Fibroblast of lung (primary cell): ENCODE data around the gene SPTB.

ENCODE experiments used
- CTCF ChIP-seq, 2 donors: IDR thresholded peaks in 1 of 2; conservative IDR thresholded peaks in 1 of 2; 1 replicate in 1 of 2; 2 replicates in 1 of 2; pipeline ENCODE4 v1.5.1; 2011 to 2012; ENCODE audit warnings: low read length in 2 of 2, control low read depth in 1 of 2, inconsistent platforms in 1 of 2, low read depth in 1 of 2, mild to moderate bottlenecking in 1 of 2
- EZH2 ChIP-seq: IDR thresholded peaks from 2 replicates; pipeline ENCODE4 v1.5.1; 2012; ENCODE audit warnings: low read length, control low read depth, mild to moderate bottlenecking; ENCODE audit errors: missing control alignments

- no peak for TF ChIP-seq CTCF (conservative IDR thresholded peaks at IDR 0.05 in 1 of 2, IDR thresholded peaks at IDR 0.05 in 1 of 2; ENCODE audit: low read depth in 1 of 2, low read length in 2 of 2)
- no peak for TF ChIP-seq EZH2
Measured at GRCh38 chr14:64906022-64906421, 26.3 kb upstream of the SPTB start.
